ENCODE measurements around the gene CAMSAP3.

DNA sequence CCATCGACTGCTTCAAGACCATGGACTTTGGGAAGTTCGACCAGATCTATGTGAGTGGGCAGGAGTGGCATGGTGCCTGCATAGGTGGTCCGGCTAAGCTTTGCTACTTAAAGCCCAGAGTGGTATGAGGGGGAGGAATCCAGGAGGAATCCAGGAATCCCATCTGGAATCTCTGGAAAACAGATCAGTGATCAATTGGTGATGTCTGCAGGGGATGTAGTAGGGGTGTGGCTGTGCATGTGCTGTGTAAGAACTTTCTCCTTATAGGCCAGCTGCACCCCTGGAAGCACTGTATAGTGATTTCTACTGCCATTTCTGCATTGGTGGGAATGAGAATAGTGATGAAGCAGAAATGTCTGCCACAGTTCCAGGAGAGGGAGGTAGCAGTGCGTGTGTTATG is 36.6 kb upstream of the CAMSAP3 start:
- TF ChIP-seq CTCF (conservative IDR thresholded peaks at IDR 0.05) (no peak), ZFX (IDR thresholded peaks at IDR 0.05) (no peak)

Data from C4-2B (cell line).